GM12891 (cell line): ENCODE measurements around the gene GPD1. TPM values are rescaled to one million over a fixed set of nuclear protein-coding genes. Genes with fewer than 3 reads are reported as not detected.

ENCODE experiments used
- DNase-seq: peaks from one replicate; pipeline ENCODE4 v3.0.0; 2011; ENCODE audit warnings: low spot score; ENCODE audit not compliant: insufficient read length
- FAIRE-seq: peaks from 2 replicates; lab custom pipeline; 2011; peaks lifted over from hg19 to GRCh38; lab: Jason Lieb, UNC
- PAX5 ChIP-seq: IDR thresholded peaks from 2 replicates; pipeline ENCODE4 v1.6.1; 2011; ENCODE audit warnings: low read length, moderate library complexity, mild to moderate bottlenecking; ENCODE audit not compliant: insufficient read depth, severe bottlenecking
- POLR2A ChIP-seq: IDR thresholded peaks from 2 replicates; pipeline ENCODE4 v1.6.1; 2011; ENCODE audit warnings: low read depth, low read length, control low read depth
- POLR2AphosphoS5 ChIP-seq: IDR thresholded peaks from 2 replicates; pipeline ENCODE4 v1.6.1; 2011; ENCODE audit warnings: low read depth, low read length, control low read depth
- POU2F2 ChIP-seq: IDR thresholded peaks from 2 replicates; pipeline ENCODE4 v1.6.1; 2011; ENCODE audit warnings: low read depth, mild to moderate bottlenecking, control low read depth, low read length, moderate library complexity
- SPI1 ChIP-seq: IDR thresholded peaks from 2 replicates; pipeline ENCODE4 v1.6.1; 2011; ENCODE audit warnings: low read depth, low read length, control low read depth
- TAF1 ChIP-seq: IDR thresholded peaks from 2 replicates; pipeline ENCODE4 v1.6.1; 2011; ENCODE audit warnings: low read depth, low read length, control low read depth
- polyA plus RNA-seq: library from polyadenylated mRNA; unstranded; fragments of >200 nt; gene quantifications from one replicate; pipeline ENCODE4 v1.2.1, GENCODE V29; 2012; ENCODE audit warnings: low read depth, missing spikeins, inconsistent platforms; ENCODE audit not compliant: missing spikeins

GPD1 gene
- polyA plus RNA-seq = 0.27 TPM

DNA sequence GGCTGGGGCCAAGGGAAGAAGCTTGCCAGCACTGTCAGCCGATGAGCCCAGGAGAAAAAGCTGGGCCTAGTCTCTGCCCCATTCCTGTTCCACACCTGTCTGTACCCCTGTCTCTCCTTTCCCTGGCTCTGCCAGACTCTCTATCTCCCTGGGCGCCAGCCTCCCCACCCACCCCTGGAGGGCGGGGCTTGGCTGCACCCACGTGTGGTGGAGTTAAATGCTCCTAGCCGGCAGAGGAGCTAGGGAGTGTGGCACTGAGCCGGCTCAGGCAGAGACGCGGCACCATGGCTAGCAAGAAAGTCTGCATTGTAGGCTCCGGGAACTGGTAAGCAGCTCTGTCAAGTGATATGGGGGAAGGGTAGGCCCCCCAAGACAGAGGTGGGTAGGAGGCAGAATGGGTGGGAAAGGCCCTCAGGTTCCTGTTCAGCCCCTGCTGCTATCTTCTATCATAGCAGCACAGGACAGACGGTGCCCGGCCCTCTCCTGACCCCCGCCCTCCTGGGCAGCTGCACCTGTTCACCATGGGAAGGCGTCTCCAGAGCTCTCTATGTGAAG, at the start of gene GPD1:
GPD1 (plus strand) TSS at position 242 of the 555 bp plus-strand sequence; CDS start at position 285, 43 bp downstream.
- TF ChIP-seq PAX5 (no peak), SPI1 (no peak), POLR2AphosphoS5 (no peak), POU2F2 (no peak), POLR2A (no peak), TAF1 (no peak)
- FAIRE-seq (no peak), DNase-seq (no peak)

DNA sequence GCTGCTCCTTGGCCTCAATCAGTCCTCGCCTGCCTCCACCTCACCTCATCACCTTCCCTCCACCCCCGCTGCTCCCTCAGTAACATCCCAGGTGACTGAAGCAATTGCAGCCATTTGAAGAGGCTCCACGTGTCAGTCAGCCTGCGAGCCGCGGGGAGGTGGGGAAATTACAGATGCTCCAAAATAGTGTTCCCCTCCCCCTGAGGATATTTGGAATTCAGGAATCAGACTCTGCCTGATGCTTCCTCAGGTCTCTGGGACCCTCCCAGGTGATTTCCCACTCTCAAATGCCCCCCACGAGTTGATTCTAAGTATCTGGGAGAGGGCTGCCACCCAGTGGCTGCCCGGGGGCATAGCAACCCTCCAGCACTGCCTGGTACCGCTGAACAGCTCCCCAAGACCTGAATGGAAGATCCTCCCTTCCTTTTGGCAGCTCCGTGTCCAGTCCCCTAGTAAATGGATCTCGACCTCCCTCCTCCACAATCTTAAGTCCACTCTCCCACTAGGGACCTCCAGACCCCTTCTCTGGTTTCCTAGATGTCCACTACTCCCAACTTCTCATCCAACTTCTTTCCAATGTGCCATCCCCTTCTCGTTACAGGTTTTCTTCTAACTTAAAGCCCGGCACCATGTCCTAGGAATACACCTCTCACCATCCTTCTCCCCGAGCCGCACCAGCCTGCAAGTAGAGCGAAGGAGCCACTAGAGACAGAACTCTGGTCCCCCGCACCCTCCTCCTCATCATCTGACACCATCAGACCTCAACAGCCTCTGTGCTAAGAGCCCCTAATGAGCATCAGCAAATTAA, 47.8 kb upstream of the GPD1 start:
- FAIRE-seq (peak; percentile 88), DNase-seq (peak; percentile 79)
- TF ChIP-seq PAX5 = no peak
- TF ChIP-seq POU2F2 = no peak
- TF ChIP-seq SPI1 = no peak
- no peak for TF ChIP-seq POLR2AphosphoS5
- TF ChIP-seq POLR2A = no peak
- TF ChIP-seq TAF1 = no peak

DNA sequence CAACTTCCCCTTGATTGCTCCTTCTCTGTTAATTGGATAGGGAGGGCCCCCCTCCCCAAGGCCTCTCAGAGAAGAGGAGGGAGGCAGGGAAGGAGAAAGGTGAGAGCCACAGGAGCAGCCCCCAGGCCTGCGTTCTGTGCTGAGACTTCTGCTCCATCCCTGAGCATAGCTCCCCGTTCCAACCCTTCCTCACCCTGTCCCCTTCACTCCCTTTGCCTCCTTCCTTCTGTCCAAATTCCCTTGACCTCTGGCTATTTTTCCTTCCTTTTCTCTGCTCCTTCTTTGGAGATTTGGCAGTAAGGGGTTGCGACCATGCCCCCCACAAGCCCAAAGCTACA, 47.2 kb upstream of the GPD1 start:
- DNase-seq = no peak
- FAIRE-seq = no peak

DNA sequence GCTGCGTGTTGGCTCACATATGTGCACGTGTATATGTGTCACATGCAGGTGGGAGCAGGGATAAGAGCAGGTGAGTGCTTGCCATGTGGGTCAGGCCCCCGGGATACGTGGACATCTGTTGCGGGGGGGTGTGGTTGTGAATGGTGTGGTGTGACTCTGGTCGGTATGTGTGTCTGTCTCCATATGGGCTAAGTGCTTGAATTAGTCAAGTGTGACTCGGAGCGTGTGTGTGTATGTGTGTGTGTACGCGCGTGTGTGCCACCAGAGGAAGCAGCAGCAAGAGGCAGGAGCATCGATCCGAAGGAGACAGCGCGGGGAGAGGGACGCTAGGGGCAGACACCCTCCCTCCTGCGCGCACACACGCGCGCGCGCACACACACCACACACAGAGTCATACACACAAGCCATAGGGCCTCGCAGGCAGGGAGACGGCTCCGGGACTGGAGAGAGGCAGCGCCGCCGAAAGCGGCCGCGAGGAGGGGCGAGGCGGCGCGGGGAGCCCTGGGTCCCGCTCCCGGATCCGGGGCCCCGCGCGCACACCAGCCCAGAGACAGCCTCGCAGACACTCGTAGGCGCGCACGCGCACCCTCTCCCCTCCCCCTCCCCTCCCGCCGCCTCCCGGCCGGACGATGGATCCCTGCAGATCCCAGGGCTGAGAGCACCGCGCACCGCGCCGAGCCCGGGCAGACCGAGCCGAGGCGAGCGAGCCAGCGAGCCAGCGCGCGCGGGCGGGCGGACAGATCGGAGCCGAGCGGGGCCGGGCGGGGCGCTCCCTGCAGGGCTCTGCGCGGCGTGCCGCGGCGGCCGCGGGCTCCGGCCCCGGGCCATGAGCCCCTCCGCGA, 46.6 kb upstream of the GPD1 start, which contains the start of gene ASIC1:
ASIC1 (plus strand) TSS at position 597 of the 842 bp plus-strand sequence. CDS start 1,171 bp downstream, outside the sequence.
- TF ChIP-seq POU2F2 = no peak
- FAIRE-seq = peak; percentile 86
- DNase-seq = peak; percentile 65

More for the DNA sequence above, 47.2 kb upstream of the GPD1 start:
- no peak for TF ChIP-seq TAF1
- TF ChIP-seq SPI1 = no peak

DNA sequence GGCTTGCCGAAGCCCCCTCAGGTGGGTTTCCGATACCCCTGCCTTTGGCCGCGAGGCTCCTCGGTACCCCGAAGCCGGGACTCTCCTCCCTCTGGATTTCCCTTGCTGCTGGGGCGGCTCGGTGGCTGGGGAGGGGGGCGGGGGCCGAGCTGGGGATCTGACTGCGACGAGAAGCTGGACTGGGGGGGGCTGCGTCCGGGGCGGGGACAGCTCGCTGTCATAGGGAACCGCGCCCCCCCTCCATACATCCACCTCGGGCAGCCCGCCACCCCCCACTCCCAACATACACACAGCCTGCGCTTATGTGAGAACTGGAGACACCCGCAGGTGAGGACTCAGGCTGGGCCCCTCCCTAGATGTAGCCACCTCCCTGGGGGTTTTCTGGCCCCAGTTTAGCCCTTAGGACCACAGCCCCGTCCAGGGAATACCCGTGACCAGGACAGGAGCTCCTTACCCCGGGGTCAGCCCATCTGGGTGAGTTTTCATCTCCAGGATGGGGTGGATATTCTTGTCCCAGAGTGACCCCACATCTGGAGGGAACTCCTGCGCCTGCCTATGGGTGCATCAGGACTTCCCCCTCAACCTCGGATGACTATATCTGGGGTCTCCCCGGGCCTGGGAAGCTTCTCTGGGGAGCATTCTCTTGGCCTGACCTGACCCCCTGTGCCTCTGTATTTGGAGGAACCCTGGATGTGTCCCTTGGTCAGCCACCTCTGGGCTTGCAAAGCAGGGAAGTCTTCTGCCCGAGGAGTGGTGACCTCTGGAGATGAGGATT, 45.7 kb upstream of the GPD1 start:
- no peak for FAIRE-seq
- DNase-seq = no peak
- TF ChIP-seq SPI1 = no peak
- no peak for TF ChIP-seq POLR2AphosphoS5
- TF ChIP-seq POU2F2 = no peak
- TF ChIP-seq POLR2A = no peak
- no peak for TF ChIP-seq PAX5
- TF ChIP-seq TAF1 = no peak

DNA sequence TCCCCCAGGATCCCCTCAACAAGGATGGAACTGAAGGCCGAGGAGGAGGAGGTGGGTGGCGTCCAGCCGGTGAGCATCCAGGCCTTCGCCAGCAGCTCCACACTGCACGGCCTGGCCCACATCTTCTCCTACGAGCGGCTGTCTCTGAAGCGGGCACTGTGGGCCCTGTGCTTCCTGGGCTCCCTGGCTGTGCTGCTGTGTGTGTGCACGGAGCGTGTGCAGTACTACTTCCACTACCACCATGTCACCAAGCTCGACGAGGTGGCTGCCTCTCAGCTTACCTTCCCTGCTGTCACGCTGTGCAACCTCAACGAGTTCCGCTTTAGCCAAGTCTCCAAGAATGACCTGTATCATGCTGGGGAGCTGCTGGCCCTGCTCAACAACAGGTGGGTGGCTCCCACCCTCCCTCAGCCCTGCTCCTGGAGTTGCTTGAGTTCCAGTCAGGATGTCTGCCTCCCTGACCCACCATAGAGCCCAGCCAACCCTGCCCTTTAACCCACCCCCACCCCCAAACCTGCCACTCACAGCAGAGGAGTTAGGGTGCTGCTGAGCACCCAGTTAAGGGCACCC, 45.0 kb upstream of the GPD1 start:
- FAIRE-seq (peak; percentile 71), DNase-seq (no peak)
- TF ChIP-seq POU2F2 (no peak), POLR2A (no peak), SPI1 (no peak), PAX5 (no peak), POLR2AphosphoS5 (no peak), TAF1 (no peak)

DNA sequence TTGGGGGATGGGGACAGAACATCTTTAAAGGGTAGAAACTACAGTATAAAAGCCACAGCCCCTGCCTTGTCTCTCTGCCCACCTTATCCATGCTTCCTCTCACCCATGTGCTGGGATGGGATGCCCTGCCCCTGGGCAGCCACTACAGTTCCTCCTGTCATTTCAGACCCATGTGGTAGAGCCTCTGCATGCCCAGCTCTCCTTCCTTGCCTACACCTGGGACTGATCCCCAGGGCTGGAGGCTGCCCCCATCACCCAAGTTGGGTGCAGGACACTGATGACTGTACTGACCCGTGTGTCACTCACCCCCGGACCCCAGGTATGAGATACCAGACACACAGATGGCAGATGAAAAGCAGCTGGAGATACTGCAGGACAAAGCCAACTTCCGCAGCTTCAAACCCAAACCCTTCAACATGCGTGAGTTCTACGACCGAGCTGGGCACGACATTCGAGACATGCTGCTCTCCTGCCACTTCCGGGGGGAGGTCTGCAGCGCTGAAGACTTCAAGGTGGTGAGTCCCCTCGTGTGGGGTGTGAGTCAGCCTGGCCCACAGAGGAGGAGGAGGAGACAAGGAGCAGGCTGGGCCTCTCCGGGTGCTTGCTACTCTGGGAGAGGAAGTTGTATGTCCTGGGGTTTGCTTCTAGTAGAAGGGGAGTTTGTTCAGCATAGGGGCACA, 44.2 kb upstream of the GPD1 start:
- FAIRE-seq (no peak), DNase-seq (no peak)
- TF ChIP-seq PAX5 (no peak), POLR2A (no peak), SPI1 (no peak), POLR2AphosphoS5 (no peak), TAF1 (no peak), POU2F2 (no peak)

DNA sequence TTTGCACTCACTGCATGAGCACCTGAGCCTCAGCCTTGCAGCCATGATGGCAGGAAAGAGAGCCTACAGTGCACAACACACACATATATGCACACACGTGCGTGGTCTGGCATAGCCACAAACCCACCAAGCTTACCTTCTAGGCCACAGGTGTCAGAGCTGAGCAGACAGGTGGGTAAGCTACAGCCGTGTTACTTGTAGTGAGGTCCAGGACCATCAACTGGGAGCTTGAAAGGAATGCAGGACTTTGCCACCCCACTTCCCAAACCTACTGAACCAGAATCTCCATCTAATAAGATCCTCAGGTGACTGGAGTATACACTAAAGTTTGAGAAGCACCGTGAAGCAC, 43.7 kb upstream of the GPD1 start:
- DNase-seq (no peak), FAIRE-seq (no peak)
- no peak for TF ChIP-seq PAX5
- no peak for TF ChIP-seq POLR2AphosphoS5
- TF ChIP-seq TAF1 = no peak
- no peak for TF ChIP-seq POLR2A
- no peak for TF ChIP-seq SPI1
- TF ChIP-seq POU2F2 = no peak

DNA sequence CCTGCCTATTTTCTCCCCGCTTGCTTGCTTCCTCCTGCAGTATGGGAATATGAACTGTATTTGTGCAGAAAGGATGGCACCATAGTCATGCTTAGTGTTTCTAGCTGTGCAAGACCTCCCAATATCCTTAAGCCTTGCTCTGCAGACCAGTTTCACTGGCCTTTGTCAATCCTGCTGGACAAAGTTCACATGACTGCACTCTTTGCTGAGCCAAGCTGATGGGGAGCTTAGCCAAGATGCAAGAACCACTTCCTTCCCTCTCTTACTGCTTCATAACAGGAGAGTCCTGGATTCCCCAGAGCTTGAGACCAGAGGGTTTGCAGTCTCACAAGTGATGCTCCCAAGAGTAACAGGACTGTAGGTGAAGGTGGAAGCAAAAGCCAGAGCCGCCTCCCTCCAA, 42.6 kb upstream of the GPD1 start:
- FAIRE-seq (no peak), DNase-seq (no peak)
- TF ChIP-seq TAF1 (no peak), POLR2AphosphoS5 (no peak), SPI1 (no peak), POLR2A (no peak), PAX5 (no peak), POU2F2 (no peak)
